ENCODE results near the gene C1orf87. TPM values are rescaled to one million over a fixed set of nuclear protein-coding genes. Genes with fewer than 3 reads are reported as not detected.

Gene C1orf87
- total RNA-seq, 2 donors from 2014 or later = not detected

- Histone ChIP-seq H3K36me3 (no peaks in the 10 kb centered on the region), H3K27ac (no peak overlapping the region), H3K4me1 (no peaks in the 10 kb centered on the region), H3K4me3 (no peak overlapping the region), H3K9ac (ENCODE audit: low read depth in 2 of 2, low read length in 2 of 2) (no peak overlapping the region), H3K27me3 (no peaks in the 10 kb centered on the region), H3K9me3 (no peaks in the 10 kb centered on the region)
- TF ChIP-seq, protein P1, sequence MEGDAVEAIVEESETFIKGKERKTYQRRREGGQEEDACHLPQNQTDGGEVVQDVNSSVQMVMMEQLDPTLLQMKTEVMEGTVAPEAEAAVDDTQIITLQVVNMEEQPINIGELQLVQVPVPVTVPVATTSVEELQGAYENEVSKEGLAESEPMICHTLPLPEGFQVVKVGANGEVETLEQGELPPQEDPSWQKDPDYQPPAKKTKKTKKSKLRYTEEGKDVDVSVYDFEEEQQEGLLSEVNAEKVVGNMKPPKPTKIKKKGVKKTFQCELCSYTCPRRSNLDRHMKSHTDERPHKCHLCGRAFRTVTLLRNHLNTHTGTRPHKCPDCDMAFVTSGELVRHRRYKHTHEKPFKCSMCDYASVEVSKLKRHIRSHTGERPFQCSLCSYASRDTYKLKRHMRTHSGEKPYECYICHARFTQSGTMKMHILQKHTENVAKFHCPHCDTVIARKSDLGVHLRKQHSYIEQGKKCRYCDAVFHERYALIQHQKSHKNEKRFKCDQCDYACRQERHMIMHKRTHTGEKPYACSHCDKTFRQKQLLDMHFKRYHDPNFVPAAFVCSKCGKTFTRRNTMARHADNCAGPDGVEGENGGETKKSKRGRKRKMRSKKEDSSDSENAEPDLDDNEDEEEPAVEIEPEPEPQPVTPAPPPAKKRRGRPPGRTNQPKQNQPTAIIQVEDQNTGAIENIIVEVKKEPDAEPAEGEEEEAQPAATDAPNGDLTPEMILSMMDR (IDR thresholded peaks at IDR 0.05) = no peak
- intact Hi-C loops (cut with DNase I) = no loop called here
- DNase-seq = no peak
Measured at GRCh38 chr1:59949648-59950047, 123.9 kb downstream of the C1orf87 start.

- Histone ChIP-seq H3K27ac (no peak overlapping the region), H3K9me3 (no peaks in the 10 kb centered on the region), H3K27me3 (no peaks in the 10 kb centered on the region), H3K36me3 (no peaks in the 10 kb centered on the region), H3K9ac (ENCODE audit: low read depth in 2 of 2, low read length in 2 of 2) (no peak overlapping the region), H3K4me3 (no peak overlapping the region), H3K4me1 (no peaks in the 10 kb centered on the region)
- intact Hi-C loops (cut with DNase I) = no loop called here
- DNase-seq = no peak
- TF ChIP-seq, protein P1 (IDR thresholded peaks at IDR 0.05) = no peak
Measured at GRCh38 chr1:59948990-59949389, 124.6 kb downstream of the C1orf87 start.

GRCh38 chr1:59947047-59947938 lies 126.3 kb downstream of the C1orf87 start:
- intact Hi-C loops (cut with DNase I) = loop anchor here (2.0 kb wide), 1 partner anchor 68 kb away; no protein-coding TSS in a partner anchor
- TF ChIP-seq, protein P1 (IDR thresholded peaks at IDR 0.05) = peak; percentile 84
- Histone ChIP-seq H3K4me1 (no peaks in the 10 kb centered on the region), H3K36me3 (no peaks in the 10 kb centered on the region), H3K27ac (no peak overlapping the region), H3K4me3 (no peak overlapping the region), H3K27me3 (no peaks in the 10 kb centered on the region), H3K9ac (ENCODE audit: low read depth in 2 of 2, low read length in 2 of 2) (no peak overlapping the region), H3K9me3 (no peaks in the 10 kb centered on the region)
- peak; percentile 63 for DNase-seq

- no peaks in the 10 kb centered on the region for H3K9me3 ChIP-seq
- H3K9ac ChIP-seq (ENCODE audit: low read depth in 2 of 2, low read length in 2 of 2) = no peak overlapping the region
- H3K4me3 ChIP-seq = no peak overlapping the region
- TF ChIP-seq, protein P1 (IDR thresholded peaks at IDR 0.05) = no peak
- H3K27ac ChIP-seq = no peak overlapping the region
- no peak for DNase-seq
- no peaks in the 10 kb centered on the region for H3K27me3 ChIP-seq
- H3K4me1 ChIP-seq = no peaks in the 10 kb centered on the region
- H3K36me3 ChIP-seq = no peaks in the 10 kb centered on the region
- intact Hi-C loops (cut with DNase I) = loop anchor here (2.0 kb wide), 1 partner anchor 67 kb away; no protein-coding TSS in a partner anchor
Measured at GRCh38 chr1:59945790-59946189, 127.8 kb downstream of the C1orf87 start.

Other genes starting within 250 kb of the C1orf87 start
- 10 to 100 TPM; 39.2 to 56.8 TPM for gene CYP2J2, start 147.0 kb downstream of the C1orf87 start, total RNA-seq

All from colonic mucosa (tissue), 4 donors.